GM12878 (cell line): ENCODE measurements around the gene ITPRIP.

Source experiments
- CREB1 ChIP-seq: IDR thresholded peaks from 2 replicates; pipeline ENCODE4 v1.6.1; 2012; ENCODE audit warnings: low read depth, mild to moderate bottlenecking, inconsistent platforms
- CTCF ChIP-seq, 3 experiments: IDR thresholded peaks in 2 of 3; conservative IDR thresholded peaks in 1 of 3; 2 replicates each; pipeline ENCODE4 v1.5.1; 2011; ENCODE audit warnings: low read depth in 3 of 3, low read length in 3 of 3, mild to moderate bottlenecking in 3 of 3, control low read depth in 2 of 3, moderate library complexity in 2 of 3, inconsistent platforms in 1 of 3, mixed read lengths in 1 of 3; ENCODE audit not compliant: control insufficient read depth in 2 of 3, insufficient read depth in 1 of 3; ENCODE audit errors: extremely low read depth in 1 of 3
- FOS ChIP-seq: IDR thresholded peaks from 3 replicates; pipeline ENCODE4 v1.6.1; 2011; ENCODE audit warnings: borderline replicate concordance; ENCODE audit not compliant: insufficient read length; ENCODE audit errors: extremely low read depth
- NFYB ChIP-seq: IDR thresholded peaks from 2 replicates; pipeline ENCODE4 v1.6.1; 2011; ENCODE audit warnings: low read depth, mild to moderate bottlenecking, low read length, improper control_type of control experiment, moderate library complexity; ENCODE audit not compliant: insufficient read depth
- PKNOX1 ChIP-seq: fragments of 450-650 bp; IDR thresholded peaks from 2 replicates; pipeline ENCODE4 v1.6.1; 2016; ENCODE audit warnings: mild to moderate bottlenecking
- YY1 ChIP-seq: IDR thresholded peaks from 2 replicates; pipeline ENCODE4 v1.6.1; 2011; ENCODE audit warnings: low read depth, mild to moderate bottlenecking, low read length

- no peak for TF ChIP-seq CREB1
- TF ChIP-seq FOS = no peak
- no peak for TF ChIP-seq PKNOX1
- no peak for TF ChIP-seq NFYB
- no peak for TF ChIP-seq CTCF (IDR thresholded peaks at IDR 0.05 in 2 of 3, conservative IDR thresholded peaks at IDR 0.05 in 1 of 3; ENCODE audit: control insufficient read depth in 2 of 3, extremely low read depth in 1 of 3, insufficient read depth in 1 of 3, low read depth in 3 of 3, low read length in 3 of 3)
- no peak for TF ChIP-seq YY1
Measured at GRCh38 chr10:104318810-104319741, 19.2 kb downstream of the ITPRIP start.
